Suprapubic skin (tissue), 4 donors: ENCODE data around the gene C16orf86. TPM values are rescaled to one million over a fixed set of nuclear protein-coding genes. Genes with fewer than 3 reads are reported as not detected.

ENCODE experiments used
- DNase-seq, 2 donors: peaks; one replicate each; pipeline ENCODE4 v3.0.0-alpha.2; 2019; ENCODE audit warnings: low spot score in 2 of 2
- H3K27ac ChIP-seq: fragments of 200-600 bp; sonication (generic); one replicate; pipeline ENCODE4 v1.5.1; 2019
- H3K27me3 ChIP-seq: fragments of 200-600 bp; sonication (generic); one replicate; pipeline ENCODE4 v1.5.1; 2019
- H3K36me3 ChIP-seq: fragments of 200-600 bp; sonication (generic); one replicate; pipeline ENCODE4 v1.5.1; 2019
- H3K4me1 ChIP-seq: fragments of 200-600 bp; sonication (generic); one replicate; pipeline ENCODE4 v1.5.1; 2019
- H3K4me3 ChIP-seq: fragments of 200-600 bp; sonication (generic); one replicate; pipeline ENCODE4 v1.5.1; 2019; ENCODE audit warnings: mild to moderate bottlenecking
- H3K9me3 ChIP-seq: fragments of 200-600 bp; sonication (generic); one replicate; pipeline ENCODE4 v1.5.1; 2019
- CTCF ChIP-seq, 2 donors: fragments of 200-600 bp in 1 of 2; fragments of 450-650 bp in 1 of 2; sonication (generic) in 1 of 2; IDR thresholded peaks; one replicate each; pipeline ENCODE4 v1.5.1; 2016 to 2019; ENCODE audit warnings: antibody characterized with exemption in 2 of 2, mild to moderate bottlenecking in 1 of 2, moderate library complexity in 1 of 2
- EP300 ChIP-seq: sonication (generic); formaldehyde crosslinking; IDR thresholded peaks from one replicate; pipeline ENCODE4 v1.6.1; 2017; ENCODE audit warnings: antibody characterized with exemption
- POLR2A ChIP-seq, 2 donors: fragments of 450-650 bp; IDR thresholded peaks; one replicate each; pipeline ENCODE4 v1.6.1; 2017; ENCODE audit warnings: antibody characterized with exemption in 2 of 2, mild to moderate bottlenecking in 2 of 2, moderate library complexity in 2 of 2
- POLR2AphosphoS5 ChIP-seq, 3 donors: sonication (generic); formaldehyde crosslinking; IDR thresholded peaks; one replicate each; pipeline ENCODE4 v1.6.1; 2017; ENCODE audit warnings: antibody characterized with exemption in 3 of 3
- WGBS: methylation state at CpG from one replicate; pipeline ENCODE4 v1.1.5; 2018; 5-methylcytosine and 5-hydroxymethylcytosine counted together
- total RNA-seq, 4 donors: library from RNA; depleted of rRNA; stranded (reverse); fragments of >200 nt; gene quantifications; one replicate each; pipeline ENCODE4 v1.1.0, GENCODE V29; 2016

C16orf86 gene
- total RNA-seq, 4 donors from 2014 or later = 2.1 to 6.8 (median 3.6) TPM

GRCh38 chr16:67655363-67655762 lies 11.3 kb upstream of the C16orf86 start:
- peaks cover 44% of the 10 kb centered on the region for H3K27me3 ChIP-seq
- WGBS = 65% methylated on average over 4 of the region's 4 CpGs

GRCh38 chr16:67656344-67657016 lies 10.1 kb upstream of the C16orf86 start:
- Histone ChIP-seq H3K36me3 (peaks cover 18% of the 10 kb centered on the region), H3K4me1 (peaks cover 37% of the 10 kb centered on the region), H3K27me3 (peaks cover 36% of the 10 kb centered on the region), H3K9me3 (no peaks in the 10 kb centered on the region), H3K27ac (no peak overlapping the region), H3K4me3 (no peak overlapping the region)
- TF ChIP-seq CTCF (IDR thresholded peaks at IDR 0.05) (no peak), POLR2A (IDR thresholded peaks at IDR 0.05) (no peak), POLR2AphosphoS5 (IDR thresholded peaks at IDR 0.05) (no peak), EP300 (no peak)
- no CpG with 5 or more reads among the region's 9 CpGs for WGBS
- no peak for DNase-seq

More at GRCh38 chr16:67655363-67655762, 11.3 kb upstream of the C16orf86 start:
- Histone ChIP-seq H3K4me1 (peaks cover 31% of the 10 kb centered on the region), H3K9me3 (no peaks in the 10 kb centered on the region), H3K27ac (no peak overlapping the region), H3K4me3 (no peak overlapping the region), H3K36me3 (peaks cover 18% of the 10 kb centered on the region)
- no peak for TF ChIP-seq POLR2A (IDR thresholded peaks at IDR 0.05)
- no peak for DNase-seq

GRCh38 chr16:67657017-67657608 lies 9.5 kb upstream of the C16orf86 start:
- H3K27ac ChIP-seq = no peak overlapping the region
- no peaks in the 10 kb centered on the region for H3K9me3 ChIP-seq
- TF ChIP-seq EP300 (no peak), POLR2AphosphoS5 (IDR thresholded peaks at IDR 0.05) (no peak), CTCF (IDR thresholded peaks at IDR 0.05) (no peak), POLR2A (IDR thresholded peaks at IDR 0.05) (no peak)
- no peak overlapping the region for H3K4me3 ChIP-seq
- H3K4me1 ChIP-seq = peaks cover 41% of the 10 kb centered on the region
- DNase-seq = no peak
- H3K36me3 ChIP-seq = peaks cover 18% of the 10 kb centered on the region
- WGBS = 85% methylated on average over 8 of the region's 16 CpGs
- peaks cover 30% of the 10 kb centered on the region for H3K27me3 ChIP-seq

GRCh38 chr16:67657751-67658518 lies 8.7 kb upstream of the C16orf86 start:
- WGBS = 90% methylated on average over 16 of the region's 18 CpGs
- H3K4me1 ChIP-seq = peaks cover 36% of the 10 kb centered on the region
- H3K4me3 ChIP-seq = no peak overlapping the region

More at GRCh38 chr16:67657751-67658518, 8.7 kb upstream of the C16orf86 start:
- Histone ChIP-seq H3K27me3 (peaks cover 22% of the 10 kb centered on the region), H3K27ac (no peak overlapping the region), H3K36me3 (peaks cover 22% of the 10 kb centered on the region), H3K9me3 (no peaks in the 10 kb centered on the region)
- TF ChIP-seq EP300 = no peak
- no peak for TF ChIP-seq CTCF (IDR thresholded peaks at IDR 0.05)
- no peak for TF ChIP-seq POLR2A (IDR thresholded peaks at IDR 0.05)
- TF ChIP-seq POLR2AphosphoS5 (IDR thresholded peaks at IDR 0.05) = no peak
- DNase-seq = peak in 1 of 2 donors; percentile 59
